Gastrocnemius medialis (tissue), 4 donors: ENCODE measurements around the gene PRKCD.

ENCODE experiments used
- POLR2A ChIP-seq, 2 donors: fragments of 450-650 bp; IDR thresholded peaks; one replicate each; pipeline ENCODE4 v1.6.1; 2017; ENCODE audit warnings: antibody characterized with exemption in 2 of 2, mild to moderate bottlenecking in 2 of 2, moderate library complexity in 2 of 2
- TF ChIP-seq, protein P1 (sequence below), 5 experiments: fragments of 450-650 bp in 3 of 5; fragments of 200-600 bp in 2 of 5; sonication (generic) in 2 of 5; IDR thresholded peaks in 4 of 5; conservative IDR thresholded peaks in 1 of 5; 1 replicate in 4 of 5; 2 replicates in 1 of 5; pipeline ENCODE4 v1.5.1; 2016 to 2019; ENCODE audit warnings: antibody characterized with exemption in 5 of 5, mild to moderate bottlenecking in 3 of 5, moderate library complexity in 3 of 5

DNA sequence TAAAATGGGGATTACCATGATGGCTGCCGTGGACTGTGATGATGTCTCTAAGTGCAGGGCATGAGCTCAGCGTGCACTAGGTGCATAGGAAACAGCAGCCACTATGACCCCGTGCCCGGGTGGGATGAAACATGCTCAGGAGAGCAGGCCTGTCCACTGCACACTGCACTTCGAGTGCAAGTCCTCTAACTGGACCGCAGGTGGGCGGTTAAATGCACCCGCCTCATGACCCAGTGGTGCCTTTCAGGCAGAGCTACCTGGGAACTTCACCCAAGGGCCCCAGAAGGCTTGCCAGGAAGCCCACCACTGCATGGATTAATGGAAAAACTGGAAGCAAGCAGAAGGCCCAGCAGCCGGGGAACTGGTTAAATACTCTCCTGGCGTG is 34.0 kb downstream of the PRKCD start:
- TF ChIP-seq, protein P1, sequence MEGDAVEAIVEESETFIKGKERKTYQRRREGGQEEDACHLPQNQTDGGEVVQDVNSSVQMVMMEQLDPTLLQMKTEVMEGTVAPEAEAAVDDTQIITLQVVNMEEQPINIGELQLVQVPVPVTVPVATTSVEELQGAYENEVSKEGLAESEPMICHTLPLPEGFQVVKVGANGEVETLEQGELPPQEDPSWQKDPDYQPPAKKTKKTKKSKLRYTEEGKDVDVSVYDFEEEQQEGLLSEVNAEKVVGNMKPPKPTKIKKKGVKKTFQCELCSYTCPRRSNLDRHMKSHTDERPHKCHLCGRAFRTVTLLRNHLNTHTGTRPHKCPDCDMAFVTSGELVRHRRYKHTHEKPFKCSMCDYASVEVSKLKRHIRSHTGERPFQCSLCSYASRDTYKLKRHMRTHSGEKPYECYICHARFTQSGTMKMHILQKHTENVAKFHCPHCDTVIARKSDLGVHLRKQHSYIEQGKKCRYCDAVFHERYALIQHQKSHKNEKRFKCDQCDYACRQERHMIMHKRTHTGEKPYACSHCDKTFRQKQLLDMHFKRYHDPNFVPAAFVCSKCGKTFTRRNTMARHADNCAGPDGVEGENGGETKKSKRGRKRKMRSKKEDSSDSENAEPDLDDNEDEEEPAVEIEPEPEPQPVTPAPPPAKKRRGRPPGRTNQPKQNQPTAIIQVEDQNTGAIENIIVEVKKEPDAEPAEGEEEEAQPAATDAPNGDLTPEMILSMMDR (IDR thresholded peaks at IDR 0.05 in 4 of 5, conservative IDR thresholded peaks at IDR 0.05 in 1 of 5), result no peak
- TF ChIP-seq POLR2A (IDR thresholded peaks at IDR 0.05), result no peak
